Ramos (cell line): ENCODE data around the gene PIGZ.

Experiments used
- in situ Hi-C: fragments of 300-500 bp; cut with MboI; formaldehyde crosslinking; loops from one replicate; pipeline ENCODE4 v1.14.3; 2022; ENCODE audit warnings: low sequenced_read_pairs; ENCODE audit not compliant: unreplicated experiment

Gene PIGZ

DNA sequence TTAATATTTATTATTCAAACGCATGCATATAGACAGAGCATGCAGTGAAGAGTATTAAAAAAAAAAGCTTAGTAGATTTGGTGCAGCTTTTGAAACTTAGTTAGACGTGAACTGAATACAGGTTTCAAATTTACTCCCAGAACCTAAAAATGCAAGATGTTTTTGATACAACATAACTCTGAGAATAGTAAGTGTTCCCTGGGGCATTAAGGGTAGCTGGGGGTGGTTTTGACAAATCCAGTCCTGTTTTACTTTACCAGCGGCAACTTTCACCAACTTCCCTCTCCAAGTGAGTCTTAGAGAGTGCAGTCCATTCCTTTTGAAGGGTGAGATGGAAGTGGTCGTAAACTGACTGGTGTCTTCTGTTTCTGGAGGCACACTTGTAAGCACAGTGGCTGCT is 37.5 kb downstream of the PIGZ start:
- in situ Hi-C loops, result no loop called here

DNA sequence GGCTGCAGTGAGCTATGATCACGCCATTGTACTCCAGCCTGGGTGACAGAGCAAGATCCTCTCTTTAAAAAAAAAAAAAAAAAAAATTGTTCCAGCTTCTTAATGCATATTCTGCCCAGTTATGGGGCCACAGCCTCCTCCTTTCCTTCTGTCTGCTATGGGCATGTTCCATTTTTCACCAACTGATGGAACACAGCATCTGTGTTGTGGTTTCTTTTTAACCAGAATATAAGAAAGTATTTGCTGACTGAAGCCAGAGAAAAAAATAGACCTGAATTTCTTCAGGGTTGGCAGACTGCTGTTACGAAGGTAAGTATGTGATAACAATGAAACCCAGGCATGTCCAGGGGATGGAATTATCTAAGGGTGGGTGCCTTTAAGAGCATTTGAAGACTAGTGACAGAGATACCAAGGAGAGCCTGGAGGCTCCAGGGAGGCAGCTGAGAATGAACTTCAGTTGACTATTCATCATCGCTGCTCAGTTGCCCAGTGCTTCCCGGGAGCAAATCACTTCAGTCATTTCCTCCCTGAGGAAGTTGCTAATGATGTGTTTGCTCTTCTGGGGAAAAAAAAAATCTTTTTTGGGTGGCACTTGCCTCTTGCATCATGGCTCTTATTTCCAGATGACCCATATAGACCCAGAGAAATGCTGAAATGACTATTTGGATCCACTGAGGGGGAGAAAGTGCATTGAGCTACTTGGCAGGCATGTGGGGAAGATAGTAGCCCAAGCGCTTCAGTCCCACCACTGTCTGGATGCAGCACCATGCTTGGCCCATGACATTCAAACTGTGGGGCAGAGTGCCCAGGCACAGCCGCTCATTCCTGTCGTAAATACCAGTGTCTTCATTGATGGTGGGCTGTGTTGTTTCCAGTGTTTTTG is 40.8 kb downstream of the PIGZ start:
- in situ Hi-C loops, result no loop called here

DNA sequence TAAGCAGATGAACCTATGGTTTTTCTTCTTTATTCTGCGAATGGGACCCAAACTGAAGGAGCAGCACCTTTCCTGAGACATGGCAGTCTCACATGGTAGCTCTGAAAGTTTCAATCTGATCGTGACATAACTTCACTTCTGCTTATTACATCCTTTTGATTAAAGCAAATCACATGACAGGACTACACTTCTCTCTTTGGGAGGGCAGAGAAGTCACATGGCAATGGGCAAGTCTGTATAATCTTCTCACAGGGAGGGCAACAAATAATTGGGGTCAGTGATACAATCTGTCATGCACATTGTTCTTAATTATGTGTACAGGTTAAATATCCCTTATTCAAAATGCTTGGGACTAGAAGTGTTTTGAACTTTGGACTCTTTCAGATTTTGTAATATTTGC is 47.9 kb downstream of the PIGZ start:
- in situ Hi-C loops, result no loop called here

DNA sequence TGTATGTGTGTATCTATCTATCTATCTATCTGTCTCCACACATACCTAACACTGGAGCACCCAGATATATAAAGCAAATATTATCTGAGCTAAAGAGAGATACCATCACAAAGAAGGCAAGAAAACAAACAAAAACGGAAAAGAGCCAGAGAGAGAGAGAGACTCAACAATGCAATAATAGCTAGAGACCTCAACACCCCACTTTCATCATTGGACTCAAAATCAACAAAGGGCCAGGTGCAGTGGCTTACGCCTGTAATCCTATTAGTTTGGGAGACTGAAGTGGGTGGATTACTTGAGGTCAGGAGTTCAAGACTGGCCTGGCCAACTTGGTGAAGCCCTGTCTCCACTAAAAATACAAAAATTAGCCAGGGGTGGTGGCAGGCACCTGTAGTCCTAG is 49.7 kb downstream of the PIGZ start:
- in situ Hi-C loops, result no loop called here

DNA sequence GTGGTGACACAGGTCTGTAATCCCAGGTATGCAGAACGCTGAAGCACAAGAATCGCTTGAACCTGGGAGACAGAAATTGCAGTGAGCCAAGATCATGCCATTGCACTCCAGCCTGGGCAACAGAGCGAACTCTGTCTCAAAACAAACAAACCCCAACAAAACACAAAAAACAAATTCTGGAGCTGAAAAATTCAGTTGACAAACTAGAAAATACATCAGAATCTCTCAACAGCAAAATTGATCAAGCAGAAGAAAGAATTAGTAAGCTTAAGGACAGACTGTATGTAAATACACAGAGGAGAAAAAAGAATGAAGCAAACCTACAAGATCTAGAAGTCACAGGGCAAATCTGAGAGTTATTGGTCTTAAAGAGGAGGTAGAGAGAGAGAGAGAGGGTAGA is 51.6 kb downstream of the PIGZ start:
- in situ Hi-C loops, result no loop called here

DNA sequence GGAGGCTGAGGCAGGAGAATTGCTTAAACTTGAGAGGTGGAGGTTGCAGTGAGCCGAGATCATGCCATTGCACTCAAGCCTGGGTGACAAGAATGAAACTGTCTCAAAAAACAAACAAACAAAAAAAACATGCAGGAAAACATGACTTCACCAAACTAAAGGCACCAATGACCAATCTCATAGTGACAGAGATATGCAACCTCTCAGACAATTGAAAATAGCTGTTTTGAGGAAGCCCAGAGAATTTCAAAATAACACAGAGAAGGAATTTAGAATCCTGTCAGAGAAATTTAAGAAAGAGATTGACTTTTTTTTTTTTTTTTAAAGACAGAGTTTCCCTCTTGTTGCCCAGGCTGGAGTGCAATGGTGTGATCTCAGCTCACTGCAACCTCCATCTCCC is 52.4 kb downstream of the PIGZ start:
- in situ Hi-C loops, result no loop called here

DNA sequence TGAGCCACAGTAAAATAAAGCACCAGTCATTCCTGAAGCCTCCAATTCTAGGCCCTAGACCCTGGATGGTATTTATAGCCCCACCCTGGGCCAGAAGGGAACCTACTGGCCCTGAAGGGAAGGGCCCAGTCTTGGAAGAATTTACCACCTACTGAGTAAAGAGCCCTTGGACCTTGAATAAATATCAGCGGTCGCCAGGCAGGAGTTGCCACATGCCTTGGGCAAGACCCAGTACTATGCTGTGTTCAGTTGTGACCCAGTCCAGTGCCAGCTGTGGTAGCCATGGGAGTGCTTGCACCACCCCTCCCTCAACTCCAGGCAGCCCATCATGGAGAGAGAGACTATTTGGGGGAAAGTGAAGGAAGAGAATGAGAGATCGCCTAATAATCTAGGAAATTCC is 53.3 kb downstream of the PIGZ start:
- in situ Hi-C loops, result no loop called here

DNA sequence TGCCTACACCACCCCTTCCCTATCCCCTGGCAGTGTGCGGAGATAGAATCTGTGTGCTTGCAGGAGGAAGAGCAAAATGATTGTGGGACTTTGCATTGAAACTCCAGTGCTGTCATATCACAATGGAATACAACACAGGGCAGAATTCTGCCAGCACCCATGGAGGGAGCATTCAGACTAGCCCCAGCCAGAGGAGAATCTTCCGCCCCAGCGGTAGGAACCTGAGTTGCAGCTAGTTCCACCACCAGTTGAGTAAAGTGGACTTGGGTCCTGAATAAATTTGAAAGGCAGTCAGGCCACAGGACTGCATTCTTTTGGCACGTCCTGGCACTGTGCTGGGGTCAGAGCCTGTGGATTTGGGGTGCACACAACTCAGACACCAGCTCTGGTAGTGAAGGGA is 53.8 kb downstream of the PIGZ start:
- in situ Hi-C loops, result no loop called here

DNA sequence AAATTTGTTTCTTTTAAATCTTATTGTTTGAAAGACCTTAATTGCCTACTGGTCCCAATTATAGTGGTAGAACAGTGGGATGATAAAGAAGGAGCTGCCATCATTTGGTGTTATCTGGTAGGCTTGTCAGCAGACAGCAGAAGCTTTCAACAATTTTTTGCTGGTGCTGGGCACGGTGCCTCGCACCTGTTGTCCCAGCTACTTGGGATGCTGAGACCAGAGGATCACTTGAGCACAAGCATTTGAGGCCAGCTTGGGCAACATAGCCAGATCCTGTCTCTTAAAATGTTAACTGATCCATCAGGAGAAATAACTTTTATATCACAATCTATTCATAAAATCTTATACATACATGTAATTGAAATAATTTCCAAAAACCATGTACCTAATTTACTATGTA is 64.9 kb downstream of the PIGZ start:
- in situ Hi-C loops, result no loop called here

DNA sequence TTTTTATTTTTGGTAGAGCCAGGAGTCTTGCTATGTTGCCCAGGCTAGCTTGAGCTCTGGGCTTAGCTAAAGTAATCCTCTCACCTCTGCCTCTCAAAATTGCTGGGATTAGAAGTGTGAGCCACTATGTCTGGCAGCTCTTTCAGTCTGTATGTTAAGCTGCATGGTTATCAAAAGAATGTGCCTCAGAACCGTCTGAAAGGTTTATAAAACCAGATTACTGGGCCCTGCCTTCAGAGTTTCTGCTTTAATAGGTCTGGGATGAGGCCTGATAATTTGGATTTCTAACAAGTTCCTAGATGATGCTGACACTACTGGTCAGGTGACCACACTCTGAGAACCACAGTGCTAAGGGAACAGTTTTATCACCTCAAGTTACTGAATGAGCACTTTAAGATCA is 66.3 kb downstream of the PIGZ start:
- in situ Hi-C loops, result no loop called here

DNA sequence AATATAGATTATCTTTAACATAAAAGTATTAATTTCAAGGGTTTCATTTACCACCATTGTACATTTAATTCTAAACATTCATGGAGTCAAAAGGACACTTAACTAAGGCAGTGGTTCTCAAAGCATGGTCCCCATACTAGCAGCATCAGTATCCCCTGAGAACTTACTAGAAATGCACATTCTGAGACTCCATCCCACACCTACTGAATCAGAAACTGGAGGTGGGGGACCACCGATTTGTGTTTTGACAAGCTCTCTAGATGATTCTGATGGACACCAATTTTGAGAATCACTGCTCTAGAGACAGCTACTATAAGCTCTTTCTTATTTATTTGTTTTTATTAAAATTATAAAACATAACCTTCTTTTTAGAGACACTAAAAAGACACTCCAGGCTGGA is 66.9 kb downstream of the PIGZ start:
- in situ Hi-C loops, result no loop called here
